HG03108 (cell line): ENCODE measurements around the gene LRRC1.
"Not testable (repeated sequence)": the region's sequence is repeated elsewhere in the genome, so short reads cannot be mapped to it uniquely, and the experiment has no call there.

Experiments used
- ATAC-seq: cut with Tn5 transposase; IDR thresholded peaks from one replicate; pipeline ENCODE4 v1.9.1; 2021; ENCODE audit warnings: moderate library complexity; ENCODE audit not compliant: unreplicated experiment

The LRRC1 gene

DNA sequence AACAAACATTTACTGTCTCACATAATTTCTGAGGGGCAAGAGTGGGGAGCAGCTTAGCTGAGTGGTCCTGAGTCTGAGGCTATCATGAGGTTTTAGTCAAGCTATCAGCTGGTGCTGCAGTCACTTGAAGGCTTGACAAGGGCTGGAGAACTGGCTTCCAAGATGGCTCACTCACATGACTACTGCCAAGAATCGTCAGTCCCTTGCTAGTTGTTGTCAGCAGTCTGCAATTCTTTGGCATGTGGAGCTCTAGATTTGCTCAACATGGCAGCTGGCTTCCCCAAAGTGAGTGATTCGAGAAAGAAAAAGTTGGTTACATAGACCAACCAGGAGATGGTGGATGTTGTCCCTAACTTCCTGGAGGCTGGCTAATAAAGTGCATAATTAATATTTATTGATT lies 2.8 kb upstream of the LRRC1 start:
- ATAC-seq = no peak

DNA sequence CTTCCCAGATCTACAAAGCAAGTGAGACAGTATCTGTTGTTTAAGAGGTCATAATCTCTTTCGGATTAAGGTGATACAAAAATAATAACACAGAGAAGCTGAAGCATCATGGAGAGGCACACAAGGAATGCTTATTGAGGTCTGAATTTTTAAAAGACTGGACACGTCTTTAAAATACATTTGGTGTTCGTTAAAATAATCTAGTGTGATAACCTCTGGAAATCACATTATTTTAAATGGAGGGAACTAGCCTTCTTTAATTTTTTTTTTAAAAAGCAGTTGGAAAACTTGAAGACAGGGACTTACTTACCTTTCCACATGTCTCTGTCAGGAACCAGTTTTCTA lies 1.9 kb upstream of the LRRC1 start:
- no peak for ATAC-seq

DNA sequence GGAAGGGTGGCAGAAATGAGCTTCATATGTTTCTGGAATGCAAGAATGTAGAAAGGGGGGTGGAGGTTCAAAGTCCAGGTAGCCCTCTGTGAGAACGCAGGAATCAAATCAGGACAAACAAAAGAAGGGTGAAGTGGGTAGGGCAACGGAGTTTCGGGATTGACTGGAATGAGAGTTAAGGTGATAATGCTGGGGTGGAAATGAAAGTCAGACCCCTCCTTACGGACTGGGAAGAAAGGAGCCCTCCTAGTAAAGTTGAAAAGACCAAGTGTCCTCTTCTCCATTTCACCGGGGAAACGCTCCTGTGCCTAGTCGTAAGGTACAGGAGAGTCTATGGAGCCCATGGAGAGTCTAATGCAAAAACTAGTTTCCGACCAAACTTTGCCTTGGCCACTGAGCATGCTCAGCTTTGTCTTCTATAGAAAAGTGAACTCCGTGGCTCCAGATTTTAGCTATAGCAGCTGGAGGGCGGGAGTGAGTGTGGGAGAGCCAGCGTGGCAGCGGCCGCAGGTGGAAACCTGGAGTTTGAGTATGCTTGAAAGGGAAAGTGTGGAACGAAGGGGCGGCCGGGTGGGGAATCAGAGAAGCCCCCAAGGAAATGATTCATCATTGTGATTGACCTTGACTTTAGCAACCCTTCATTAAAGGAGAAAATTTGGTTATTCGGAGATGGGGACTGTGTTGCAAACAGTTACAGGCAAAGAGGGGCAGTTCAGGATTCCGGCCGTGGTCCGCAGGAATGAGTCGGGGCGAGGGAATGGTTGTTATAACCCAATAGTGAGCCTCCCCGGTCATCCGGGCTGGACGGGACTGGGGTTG lies 1.3 kb upstream of the LRRC1 start:
- no peak for ATAC-seq

DNA sequence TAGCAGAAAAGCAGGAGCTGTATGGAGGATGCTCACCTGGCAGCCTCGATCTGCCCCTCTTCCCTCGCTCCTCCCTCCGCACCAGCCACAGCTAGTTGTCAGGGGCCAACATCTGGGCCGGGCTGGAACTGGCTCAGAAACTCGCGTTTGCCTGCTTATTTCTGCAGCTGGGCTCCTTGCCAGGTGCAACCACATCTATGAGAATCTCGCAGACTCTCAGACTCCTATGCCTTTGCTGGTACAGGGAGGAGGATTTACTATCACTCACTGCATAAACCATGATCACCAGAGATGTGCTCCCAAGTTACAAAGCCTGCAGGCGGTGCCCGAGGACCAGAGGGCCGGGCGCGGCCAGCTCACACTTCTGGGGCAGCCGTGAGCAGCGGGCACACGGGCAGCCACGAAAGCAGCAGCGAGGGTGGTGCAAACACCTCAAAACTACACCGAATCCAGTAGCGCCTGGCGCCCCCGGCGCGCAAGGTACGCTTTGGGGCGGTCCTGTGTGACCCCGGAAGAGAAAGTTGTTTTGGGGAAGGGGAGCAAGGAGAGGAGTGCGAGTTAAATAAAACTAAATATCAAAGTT lies 577 bp upstream of the LRRC1 start:
- ATAC-seq = peak; percentile 63

DNA sequence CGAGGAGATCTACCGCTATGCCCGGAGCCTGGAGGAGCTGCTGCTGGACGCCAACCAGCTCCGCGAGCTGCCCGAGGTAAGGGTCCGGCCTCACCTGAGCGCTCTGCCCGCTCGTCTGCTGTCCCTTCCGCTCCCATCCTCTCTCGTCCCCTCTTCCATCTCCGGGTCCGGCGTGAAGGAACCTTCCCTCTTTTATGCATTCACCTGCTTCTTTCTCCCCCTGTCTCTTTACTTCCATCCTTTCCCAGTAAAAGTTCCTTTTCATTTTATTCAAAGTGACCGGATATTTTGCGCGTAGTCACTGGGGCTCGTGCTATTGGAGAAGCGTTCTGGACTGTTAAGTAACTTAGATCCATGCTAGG lies 516 bp downstream of the LRRC1 start:
- peak; percentile 4 for ATAC-seq

DNA sequence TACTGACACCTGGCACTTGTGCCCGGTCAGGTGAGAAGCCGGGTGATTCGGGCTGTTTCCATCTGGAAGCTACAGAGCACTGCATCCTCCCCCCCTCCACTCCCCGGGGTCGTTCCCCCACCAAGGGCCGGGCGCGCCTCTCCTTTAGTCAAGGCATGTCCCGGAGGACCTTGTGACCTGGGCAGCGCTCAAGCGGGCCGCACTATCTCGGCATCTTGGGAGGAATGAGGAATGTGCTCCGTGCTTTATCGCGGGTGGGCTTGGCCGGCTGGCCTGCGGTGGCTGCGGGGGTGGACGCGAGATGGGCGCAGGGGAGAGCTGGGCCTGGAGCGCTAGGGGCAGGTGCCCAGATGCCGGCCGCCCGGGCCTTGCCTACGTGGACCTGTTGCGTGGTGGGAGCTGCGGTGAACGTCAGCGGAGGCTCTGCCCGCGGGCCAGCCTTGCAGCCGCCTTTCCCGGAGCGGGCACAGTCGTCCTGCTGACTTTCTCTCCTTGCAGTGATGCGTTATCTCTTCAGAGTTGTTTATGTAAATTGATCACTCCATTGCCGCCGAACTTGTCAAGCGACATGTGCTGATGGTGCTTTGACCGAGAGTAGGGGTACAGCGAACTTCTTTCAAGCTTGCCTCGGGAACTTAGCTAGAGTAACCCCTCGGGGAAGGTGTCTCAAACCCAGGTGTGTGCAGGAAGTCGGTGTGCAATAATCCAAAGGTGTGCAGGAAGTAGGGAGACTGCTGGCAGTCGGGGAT lies 1.1 kb downstream of the LRRC1 start:
- no peak for ATAC-seq

DNA sequence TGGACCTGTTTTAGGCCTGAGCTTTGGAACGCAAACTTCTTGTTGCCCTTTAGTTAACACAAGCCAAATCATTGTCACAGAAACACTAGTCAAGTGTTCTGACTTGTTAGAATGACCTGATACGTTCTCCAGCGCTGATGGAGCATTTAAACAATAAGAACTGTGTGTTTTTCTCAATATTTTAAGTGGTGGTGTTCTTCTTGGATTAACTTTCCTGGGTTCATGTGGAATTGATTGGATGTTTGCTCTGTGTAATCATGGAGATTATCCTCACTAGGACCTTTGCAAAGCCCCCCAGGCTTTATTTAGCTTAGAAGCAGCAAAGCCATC lies 1.6 kb downstream of the LRRC1 start:
- ATAC-seq = no peak

DNA sequence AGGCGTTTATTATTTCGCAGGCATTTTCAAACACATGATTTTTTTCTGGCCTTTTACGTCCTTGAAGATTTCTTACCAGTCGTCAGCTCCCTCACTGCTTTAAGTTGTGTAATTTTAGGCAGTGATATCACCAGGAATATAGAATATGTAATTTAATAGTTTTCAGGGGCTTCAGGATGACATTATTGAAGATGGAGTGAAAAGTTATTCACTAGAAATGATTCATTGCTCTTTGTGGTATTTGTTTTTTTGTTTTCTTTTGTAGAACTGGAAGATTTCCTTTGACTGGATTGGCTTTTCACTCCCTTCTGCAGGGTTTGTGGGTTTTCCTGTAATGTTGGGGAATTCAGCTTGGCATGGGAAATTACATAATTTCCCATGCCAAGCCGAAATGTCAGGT lies 2.0 kb downstream of the LRRC1 start:
- ATAC-seq = no peak

DNA sequence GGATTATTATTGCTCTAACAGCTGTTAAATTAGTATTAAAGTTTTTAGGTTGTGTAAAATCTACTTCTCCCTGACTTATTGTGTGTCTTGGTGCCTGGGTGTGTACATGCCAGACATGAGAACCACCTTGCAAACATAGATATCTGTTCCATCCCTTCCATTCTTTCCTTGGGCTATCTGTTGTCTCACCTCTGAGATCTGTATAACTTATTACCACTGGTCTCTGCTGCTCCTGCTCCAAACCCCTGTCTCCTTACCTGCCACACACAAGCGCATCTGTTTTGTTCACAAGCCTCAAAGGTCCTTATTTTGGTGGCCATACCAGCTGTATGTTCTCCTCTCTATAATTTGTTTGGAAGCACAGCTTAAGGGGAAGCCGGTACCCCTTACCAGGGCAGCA lies 2.5 kb downstream of the LRRC1 start:
- no peak for ATAC-seq

DNA sequence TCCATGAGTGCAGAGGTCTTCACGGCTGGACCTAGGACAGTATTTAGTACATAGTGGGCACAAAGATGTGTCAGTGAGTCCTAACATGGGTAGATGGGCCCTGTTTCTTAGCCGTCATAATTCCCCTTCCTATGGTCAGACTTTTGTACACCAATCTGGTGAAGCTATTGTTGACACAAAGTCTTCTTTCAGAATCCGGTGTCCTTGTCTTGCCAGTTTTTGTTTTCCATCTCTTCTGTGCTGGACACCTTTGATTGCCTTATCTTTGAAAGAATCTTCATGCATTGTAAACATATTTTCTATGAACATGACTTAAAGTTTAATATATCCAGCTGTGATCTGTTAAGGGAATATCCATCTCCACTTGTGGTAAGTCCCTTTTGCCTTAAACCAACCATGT lies 4.5 kb downstream of the LRRC1 start:
- ATAC-seq = no peak

DNA sequence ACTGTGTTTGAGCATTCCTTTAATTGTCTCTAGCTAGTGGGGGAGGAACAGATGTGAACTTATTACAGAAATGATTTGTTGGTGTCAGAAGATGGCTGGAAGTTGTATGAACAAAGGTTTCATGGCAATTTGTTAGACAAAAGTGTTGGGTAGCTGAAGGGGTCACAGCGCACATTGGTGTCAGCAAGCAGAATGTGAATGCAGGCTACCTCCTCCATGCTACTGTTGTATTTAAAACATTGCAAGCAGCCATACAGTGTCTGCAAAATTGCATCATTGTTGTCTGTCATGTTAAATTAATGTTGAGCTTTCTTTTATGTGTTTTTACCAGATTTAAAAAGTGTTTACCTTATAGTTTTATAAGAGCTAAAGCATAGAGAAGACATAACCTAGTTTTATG lies 6.2 kb downstream of the LRRC1 start:
- ATAC-seq = no peak

DNA sequence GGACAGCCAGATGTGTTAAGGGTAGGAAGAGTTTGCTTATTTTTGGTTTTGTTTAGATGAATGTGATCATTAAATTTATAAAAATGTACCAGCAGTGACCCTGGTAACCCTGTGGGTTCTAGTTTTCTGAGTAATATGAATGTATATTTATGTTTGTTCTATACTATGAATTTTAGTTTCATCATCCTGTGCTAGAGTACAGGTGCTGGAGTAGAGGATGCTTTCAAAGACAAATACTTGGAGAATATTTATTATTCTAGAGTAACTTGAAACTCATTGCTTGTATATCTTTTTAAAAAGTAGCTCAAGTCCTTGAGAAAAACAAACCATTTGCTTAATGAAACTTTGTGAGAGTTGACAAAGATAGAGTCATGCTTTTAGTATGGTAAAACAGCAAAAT lies 7.8 kb downstream of the LRRC1 start:
- no peak for ATAC-seq

DNA sequence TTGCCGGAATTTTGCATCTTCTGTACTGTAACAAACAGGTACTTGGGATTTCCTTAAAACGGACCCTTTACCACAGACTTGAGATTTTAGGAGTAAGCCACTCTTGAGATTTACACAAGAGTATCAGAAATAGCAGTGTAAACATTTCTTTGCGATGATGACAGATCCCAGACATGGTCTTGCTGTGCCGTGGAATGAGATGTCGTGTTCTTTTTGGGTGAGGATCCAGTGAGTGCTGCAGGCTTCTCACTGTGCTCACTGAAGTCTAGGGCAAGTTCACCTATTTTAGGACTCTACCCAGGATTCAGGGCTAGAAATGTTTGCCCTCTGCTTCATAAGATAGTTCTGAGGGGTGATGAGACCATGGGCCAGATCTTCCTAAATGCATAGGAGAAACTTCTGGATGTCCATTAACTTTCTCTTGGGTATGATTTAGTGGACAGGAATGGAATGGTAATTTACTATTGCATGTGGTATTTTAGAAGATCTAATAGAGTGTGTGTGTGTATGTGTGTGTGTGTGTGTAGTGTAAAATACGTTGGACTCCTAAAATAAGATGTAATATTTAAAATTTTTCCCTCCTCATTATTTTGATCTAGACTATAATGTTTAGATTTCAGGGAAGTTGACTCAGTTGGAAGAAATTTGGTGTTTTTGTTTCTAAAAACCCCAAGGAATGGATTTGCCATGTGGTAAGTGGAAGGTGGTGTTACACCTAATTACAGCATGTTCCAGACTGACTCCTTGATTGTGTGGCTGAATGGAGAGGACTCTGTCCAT lies 8.5 kb downstream of the LRRC1 start:
- ATAC-seq = no peak

DNA sequence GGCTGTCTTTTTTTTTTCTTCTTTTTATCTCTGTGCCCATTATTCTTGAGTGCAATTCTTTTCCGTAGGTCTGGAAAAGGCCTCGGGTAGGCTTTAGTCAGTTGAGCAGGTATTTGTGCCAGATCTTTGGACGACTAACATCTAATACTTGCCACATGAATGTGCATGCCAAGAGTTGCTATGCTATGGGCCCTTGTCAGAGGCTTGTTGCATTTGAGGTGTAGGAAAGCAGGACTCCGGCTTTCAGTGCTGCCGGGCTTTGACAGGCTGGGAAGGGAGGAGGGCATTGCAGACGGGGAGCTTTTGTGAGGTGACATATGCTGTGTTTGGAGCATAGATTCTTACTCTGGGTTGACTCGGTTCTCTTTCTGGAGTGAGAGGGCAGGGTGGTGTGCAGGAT lies 10.2 kb downstream of the LRRC1 start:
- ATAC-seq = no peak

DNA sequence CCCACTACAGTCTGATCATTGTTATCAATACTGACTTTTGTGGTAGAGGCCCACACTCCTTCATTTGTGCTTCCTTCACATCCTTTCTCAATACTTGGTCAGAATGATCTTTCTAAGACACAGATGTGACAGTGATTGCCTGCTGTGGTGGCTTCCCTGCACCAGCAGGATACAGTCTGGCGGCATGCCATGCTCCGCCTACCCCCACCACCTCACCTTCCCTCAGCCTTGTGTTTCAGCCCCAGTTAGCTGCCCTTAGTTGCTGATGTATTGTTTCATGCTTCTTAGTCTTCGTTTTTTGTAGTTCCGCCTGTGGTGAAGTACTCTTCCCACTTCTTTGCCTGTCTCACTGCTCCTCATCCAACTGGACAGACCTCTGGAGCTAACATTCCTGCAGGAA lies 10.9 kb downstream of the LRRC1 start:
- no peak for ATAC-seq

DNA sequence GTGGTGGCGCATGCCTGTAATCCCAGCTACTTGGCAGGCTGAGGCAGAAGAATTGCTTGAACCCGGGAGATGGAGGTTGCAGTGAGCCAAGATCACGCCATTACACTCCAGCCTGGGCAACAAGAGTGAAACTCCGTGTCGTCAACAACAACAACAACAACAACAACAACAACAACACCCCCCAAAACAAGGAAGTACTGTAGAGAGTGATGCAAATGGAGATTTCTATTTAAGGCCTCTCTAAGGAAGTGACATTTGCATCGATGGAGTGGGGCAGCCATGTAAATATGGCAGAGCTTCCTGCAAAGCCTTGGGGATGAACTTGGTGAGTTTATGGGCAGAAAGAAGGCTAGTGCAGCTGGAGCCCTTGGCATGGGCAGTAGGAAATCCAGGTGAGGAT lies 12.8 kb downstream of the LRRC1 start:
- not testable (repeated sequence) for ATAC-seq

DNA sequence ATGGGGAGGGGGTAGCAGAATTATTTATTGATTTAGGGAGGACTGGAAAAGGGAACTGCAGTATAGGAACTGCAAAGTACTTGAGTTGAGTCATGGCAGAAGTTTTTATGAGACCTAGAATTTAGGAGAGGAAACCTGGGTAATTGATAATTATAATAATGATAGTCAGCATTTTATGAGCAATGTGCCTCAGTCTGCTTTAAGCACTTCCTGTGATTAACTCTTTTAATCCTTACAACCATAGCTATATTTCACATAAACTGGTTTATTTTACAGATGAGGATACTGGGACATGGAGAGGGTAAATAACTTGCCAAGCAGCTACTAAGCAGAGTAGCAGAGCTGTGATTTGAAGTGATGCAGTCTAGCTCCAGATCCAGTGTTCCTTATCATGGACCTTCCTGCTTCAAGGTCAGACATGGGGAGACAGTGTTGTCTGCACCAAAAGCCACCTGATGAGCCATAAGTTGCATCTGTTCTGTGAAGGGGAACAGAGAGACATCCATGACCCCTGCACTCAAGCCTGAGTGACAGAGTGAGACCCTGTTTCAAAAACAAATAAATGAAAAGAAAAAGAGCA lies 13.6 kb downstream of the LRRC1 start:
- ATAC-seq = no peak

DNA sequence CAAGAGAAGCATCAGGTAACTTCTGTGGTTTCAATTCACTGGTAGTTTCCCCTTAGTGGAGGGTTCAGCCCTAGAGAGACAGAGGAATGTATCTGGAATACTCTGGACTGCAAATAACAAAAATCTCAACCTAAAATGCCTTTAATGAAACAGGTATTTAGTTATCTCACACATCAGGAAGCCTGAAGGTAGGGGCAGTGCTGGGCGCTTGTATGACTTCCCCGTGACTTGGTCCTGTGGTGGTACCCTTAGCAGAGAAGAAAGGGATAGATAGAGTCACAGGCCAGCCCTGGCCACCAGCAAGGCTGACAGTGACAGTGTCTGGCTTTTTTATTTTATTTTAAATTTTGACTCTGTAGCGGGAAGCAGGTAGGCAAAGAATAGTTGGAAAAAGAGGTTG lies 14.9 kb downstream of the LRRC1 start:
- ATAC-seq = no peak

DNA sequence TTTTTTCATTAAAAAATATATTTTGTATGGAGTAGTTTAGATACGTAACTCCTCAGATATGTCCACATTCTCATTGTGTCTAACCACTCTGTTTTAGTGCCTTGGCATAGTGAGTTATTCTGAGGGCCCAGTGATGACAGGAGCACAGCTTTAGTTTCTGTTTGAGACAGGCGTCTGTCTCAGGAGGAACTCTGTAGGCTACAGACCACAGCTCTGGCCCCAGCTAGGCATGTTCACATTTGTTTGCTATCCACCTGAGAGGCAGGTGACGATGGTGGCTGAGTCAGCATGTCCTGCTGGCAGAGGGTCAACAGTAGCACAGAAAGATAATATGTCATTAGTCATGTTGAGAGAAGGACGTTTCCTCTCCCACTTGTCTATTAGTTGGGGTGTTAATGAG lies 16.3 kb downstream of the LRRC1 start:
- ATAC-seq = peak; percentile 93

DNA sequence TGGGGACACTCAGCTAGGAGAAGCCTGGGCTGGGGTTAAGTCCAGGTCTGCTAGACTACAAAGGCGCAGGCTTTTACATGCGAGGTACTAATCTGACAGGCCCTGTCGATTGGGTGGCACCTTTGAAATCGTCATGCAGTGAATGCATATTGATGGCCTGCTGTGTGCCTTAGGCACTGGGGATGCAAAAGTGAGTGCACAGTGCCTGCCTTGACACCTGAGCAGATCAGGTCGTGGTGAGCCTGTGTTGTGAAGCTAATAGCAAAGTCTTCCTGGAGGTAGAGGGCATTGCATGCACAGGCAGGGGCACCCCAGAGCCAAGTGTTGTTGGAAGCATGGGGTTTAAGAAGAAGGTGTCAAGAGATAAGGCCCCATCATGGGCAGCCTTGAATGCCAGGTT lies 16.9 kb downstream of the LRRC1 start:
- no peak for ATAC-seq

DNA sequence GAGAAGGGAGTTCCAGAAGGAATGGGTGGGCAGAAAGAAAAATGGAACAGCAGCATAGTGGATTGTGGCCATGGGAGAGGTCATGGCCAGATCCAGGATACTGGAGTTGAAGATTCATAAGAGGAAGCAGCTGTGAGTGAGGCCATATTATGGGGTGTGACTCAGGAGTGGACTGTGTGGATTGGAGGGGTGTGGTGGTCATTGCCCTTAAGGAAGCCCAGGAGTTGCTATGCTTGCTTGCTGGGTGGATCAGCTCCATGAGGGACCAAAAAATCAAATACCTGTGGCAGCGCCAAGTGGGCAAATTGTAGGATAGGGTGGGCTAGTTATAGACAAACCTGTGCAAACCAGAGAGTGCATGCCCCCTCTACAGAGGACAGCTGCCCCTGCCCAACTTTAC lies 18.3 kb downstream of the LRRC1 start:
- ATAC-seq = no peak
